ENCODE results near the gene KRT78. TPM values are rescaled to one million over a fixed set of nuclear protein-coding genes. Genes with fewer than 3 reads are reported as not detected.

Gene KRT78
- total and polyA plus RNA-seq, 8 donors = 0.14 to 0.21 (median 0.14) TPM; not detected in 5

GRCh38 chr12:52794479-52795331 is 54.1 kb downstream of the KRT78 start:
- no peak for TF ChIP-seq CTCF (IDR thresholded peaks at IDR 0.05)
- Histone ChIP-seq H3K4me3 (no peak overlapping the region), H3K27ac (no peak overlapping the region), H3K27me3 (peaks cover 0 to 66% of the 10 kb centered on the region in 2 donors), H3K4me1 (peaks cover 0 to 3% of the 10 kb centered on the region in 2 donors), H3K9me3 (no peaks in the 10 kb centered on the region), H3K36me3 (no peaks in the 10 kb centered on the region)
- intact Hi-C loops (cut with DNase I) = no loop called here
- no peak for ATAC-seq
- DNase-seq = no peak

GRCh38 chr12:52792185-52793029 is 56.4 kb downstream of the KRT78 start:
- intact Hi-C loops (cut with DNase I) = no loop called here
- no peak for ATAC-seq
- H3K4me3 ChIP-seq = no peak overlapping the region
- no peak for TF ChIP-seq CTCF (IDR thresholded peaks at IDR 0.05)
- peaks cover 8 to 84% of the 10 kb centered on the region in 2 donors for H3K27me3 ChIP-seq
- no peaks in the 10 kb centered on the region for H3K4me1 ChIP-seq
- no peaks in the 10 kb centered on the region for H3K9me3 ChIP-seq
- no peak overlapping the region for H3K27ac ChIP-seq
- no peaks in the 10 kb centered on the region for H3K36me3 ChIP-seq
- no peak for DNase-seq

GRCh38 chr12:52791271-52792184 is 57.3 kb downstream of the KRT78 start:
- Histone ChIP-seq H3K27me3 (peaks cover 8 to 82% of the 10 kb centered on the region in 2 donors), H3K9me3 (no peaks in the 10 kb centered on the region), H3K27ac (no peak overlapping the region), H3K36me3 (no peaks in the 10 kb centered on the region), H3K4me3 (no peak overlapping the region), H3K4me1 (peaks cover 0 to 3% of the 10 kb centered on the region in 2 donors)
- DNase-seq (no peak), ATAC-seq (no peak)
- no peak for TF ChIP-seq CTCF (IDR thresholded peaks at IDR 0.05)
- intact Hi-C loops (cut with DNase I) = no loop called here

GRCh38 chr12:52790427-52791270 is 58.1 kb downstream of the KRT78 start:
- Histone ChIP-seq H3K9me3 (no peaks in the 10 kb centered on the region), H3K36me3 (no peaks in the 10 kb centered on the region), H3K4me1 (peaks cover 0 to 3% of the 10 kb centered on the region in 2 donors), H3K27ac (no peak overlapping the region), H3K4me3 (no peak overlapping the region), H3K27me3 (peaks cover 8 to 74% of the 10 kb centered on the region in 2 donors)
- no peak for DNase-seq
- no peak for TF ChIP-seq CTCF (IDR thresholded peaks at IDR 0.05)
- intact Hi-C loops (cut with DNase I) = no loop called here
- no peak for ATAC-seq

Measured in left lung (tissue), 10 donors.